Cardiac fibroblast (primary cell): ENCODE results near the gene PSEN1.
"Not testable (repeated sequence)": the region's sequence is repeated elsewhere in the genome, so short reads cannot be mapped to it uniquely, and the experiment has no call there.

Experiments
- DNase-seq, 2 donors: peaks; one replicate each; pipeline versions ENCODE4 v3.0.0 to v3.0.0-alpha.2; 2010; ENCODE audit warnings: low read depth in 2 of 2
- H3K4me3 ChIP-seq, 2 donors: replicated peaks in 1 of 2; 1 replicate in 1 of 2; 2 replicates in 1 of 2; pipeline ENCODE4 v1.5.1; 2011; ENCODE audit warnings: low read depth in 2 of 2, low read length in 2 of 2, mild to moderate bottlenecking in 2 of 2, moderate library complexity in 1 of 2
- CTCF ChIP-seq: IDR thresholded peaks from one replicate; pipeline ENCODE4 v1.5.1; 2011; ENCODE audit warnings: low read depth, mild to moderate bottlenecking, low read length, inconsistent platforms

Gene PSEN1

GRCh38 chr14:73149753-73150152 lies 13.4 kb downstream of the PSEN1 start:
- H3K4me3 ChIP-seq, result no peak overlapping the region
- peak in 1 of 2 donors; percentile 10 for DNase-seq
- no peak for TF ChIP-seq CTCF

DNA sequence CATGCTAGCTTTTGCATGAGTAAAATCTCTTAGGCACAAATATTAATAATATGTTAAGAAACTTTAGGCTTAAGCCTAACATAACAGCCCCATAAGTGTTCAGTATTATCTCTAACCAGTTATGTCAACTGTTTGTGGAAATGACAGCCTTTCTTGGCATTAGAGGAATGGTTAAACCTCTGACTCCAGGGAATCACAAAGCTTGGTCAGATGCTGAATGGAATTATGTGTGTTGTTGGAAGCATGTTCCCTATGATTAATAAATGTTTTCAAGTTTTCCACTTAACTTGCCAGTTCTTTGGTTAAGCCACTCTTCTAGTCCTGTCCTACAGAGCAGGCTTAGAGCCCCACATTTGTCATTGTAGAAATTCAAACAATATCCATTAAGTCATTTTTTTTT lies 17.0 kb downstream of the PSEN1 start:
- H3K4me3 ChIP-seq, result no peak overlapping the region
- TF ChIP-seq CTCF, result no peak
- DNase-seq, result peak; percentile 58 to 77

- TF ChIP-seq CTCF, result no peak
- no peak overlapping the region for H3K4me3 ChIP-seq
Measured at GRCh38 chr14:73162251-73162650, 25.9 kb downstream of the PSEN1 start.

DNA sequence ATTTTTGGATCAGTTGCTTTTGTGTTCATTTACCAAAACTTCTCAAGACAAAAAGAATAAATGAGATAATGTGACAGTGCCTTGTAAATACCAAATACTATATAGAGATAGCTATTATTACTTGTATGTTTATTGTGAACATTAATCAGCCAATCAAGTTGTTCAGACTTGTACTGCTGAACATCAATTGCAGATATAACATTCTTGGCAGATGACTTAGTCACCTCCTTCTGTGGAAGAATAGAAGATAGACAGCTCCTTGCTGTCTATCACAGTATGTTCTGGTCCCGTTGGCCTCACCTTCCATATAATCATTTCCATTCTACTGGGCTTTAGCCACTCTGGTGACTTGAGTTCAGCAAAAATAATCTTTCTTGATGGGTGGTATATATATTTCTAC lies 30.1 kb downstream of the PSEN1 start:
- TF ChIP-seq CTCF, result no peak
- DNase-seq, result no peak
- H3K4me3 ChIP-seq, result no peak overlapping the region

More at GRCh38 chr14:73162251-73162650, 25.9 kb downstream of the PSEN1 start:
- DNase-seq, result no peak

DNA sequence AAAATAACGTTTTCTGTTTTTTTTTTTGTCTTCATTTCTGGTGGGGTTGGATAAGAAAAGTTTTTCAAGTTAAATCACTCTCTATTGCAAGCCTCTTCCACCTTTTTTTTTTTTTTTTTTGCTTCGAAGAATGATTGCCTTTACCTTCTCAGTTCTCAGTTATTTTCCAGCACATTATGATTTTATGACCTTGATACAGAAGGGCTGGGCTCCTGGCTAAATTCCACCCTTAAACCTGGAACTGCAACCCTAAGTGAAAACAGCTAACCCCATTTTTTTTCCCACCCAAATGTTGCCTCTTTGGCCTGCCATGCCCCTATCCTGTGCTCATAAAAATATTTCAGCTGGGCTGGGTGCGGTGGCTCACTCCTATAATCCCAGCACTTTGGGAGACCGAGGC lies 31.4 kb downstream of the PSEN1 start:
- no peak for TF ChIP-seq CTCF
- H3K4me3 ChIP-seq, result no peak overlapping the region
- DNase-seq, result no peak

- no peak overlapping the region for H3K4me3 ChIP-seq
- no peak for DNase-seq
- no peak for TF ChIP-seq CTCF
Measured at GRCh38 chr14:73168274-73168673, 32.0 kb downstream of the PSEN1 start.

GRCh38 chr14:73168691-73169090 lies 32.4 kb downstream of the PSEN1 start:
- TF ChIP-seq CTCF, result no peak
- no peak overlapping the region for H3K4me3 ChIP-seq
- DNase-seq, result no peak

DNA sequence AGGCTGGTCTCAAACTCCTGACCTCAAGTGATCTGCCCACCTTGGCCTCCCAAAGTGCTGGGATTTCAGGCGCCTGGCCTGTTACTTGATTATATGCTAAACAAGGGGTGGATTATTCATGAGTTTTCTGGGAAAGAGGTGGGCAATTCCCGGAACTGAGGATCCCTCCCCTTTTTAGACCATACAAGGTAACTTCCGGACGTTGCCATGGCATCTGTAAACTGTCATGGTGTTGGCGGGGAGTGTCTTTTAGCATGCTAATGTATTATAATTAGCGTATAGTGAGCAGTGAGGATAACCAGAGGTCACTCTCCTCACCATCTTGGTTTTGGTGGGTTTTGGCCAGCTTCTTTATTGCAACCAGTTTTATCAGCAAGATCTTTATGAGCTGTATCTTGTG lies 33.5 kb downstream of the PSEN1 start:
- not testable (repeated sequence) for DNase-seq, H3K4me3 ChIP-seq
